Umbilical cord (tissue), 2 donors: ENCODE results near the gene DCDC2C. TPM values are rescaled to one million over a fixed set of nuclear protein-coding genes. Genes with fewer than 3 reads are reported as not detected.
A peak's percentile ranks its signal among the peaks of the same experiment; 100 is the strongest.
"Not testable (repeated sequence)": the region's sequence is repeated elsewhere in the genome, so short reads cannot be mapped to it uniquely, and the experiment has no call there.

ENCODE experiments used
- DNase-seq: peaks from one replicate; pipeline ENCODE4 v3.0.0-alpha.2; 2015; ENCODE audit warnings: low spot score
- total RNA-seq: library from RNA; depleted of rRNA; stranded (reverse); fragments of >200 nt; gene quantifications from one replicate; pipeline ENCODE4 v1.2.3, GENCODE V29; 2014; ENCODE audit warnings: low replicate concordance; ENCODE audit not compliant: insufficient read depth

DCDC2C gene
- total RNA-seq, 1 donor from 2014 or later, result 1.7 TPM

DNA sequence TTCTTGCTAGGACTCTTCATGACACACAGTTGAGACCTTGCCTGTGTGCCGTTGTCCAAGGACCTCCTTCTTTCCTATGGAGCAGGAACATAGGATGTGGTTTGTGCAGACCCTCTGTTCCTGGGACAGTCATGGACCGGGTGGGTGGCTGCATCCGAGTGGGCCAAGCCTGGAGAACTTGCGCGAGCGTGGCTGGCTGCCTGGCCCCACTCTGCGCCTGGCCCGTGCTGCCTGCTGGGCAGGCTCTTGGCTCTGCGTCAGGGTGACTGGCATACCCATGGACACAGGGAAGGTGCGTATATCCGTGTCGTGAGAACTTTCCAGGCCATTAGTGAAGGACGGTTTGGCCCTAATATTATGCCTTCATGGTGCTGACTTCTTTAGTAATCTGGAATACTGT is 68.2 kb downstream of the DCDC2C start:
- DNase-seq, result no peak

- DNase-seq, result no peak
Observed at GRCh38 chr2:3774336-3774735, 71.0 kb downstream of the DCDC2C start.

DNA sequence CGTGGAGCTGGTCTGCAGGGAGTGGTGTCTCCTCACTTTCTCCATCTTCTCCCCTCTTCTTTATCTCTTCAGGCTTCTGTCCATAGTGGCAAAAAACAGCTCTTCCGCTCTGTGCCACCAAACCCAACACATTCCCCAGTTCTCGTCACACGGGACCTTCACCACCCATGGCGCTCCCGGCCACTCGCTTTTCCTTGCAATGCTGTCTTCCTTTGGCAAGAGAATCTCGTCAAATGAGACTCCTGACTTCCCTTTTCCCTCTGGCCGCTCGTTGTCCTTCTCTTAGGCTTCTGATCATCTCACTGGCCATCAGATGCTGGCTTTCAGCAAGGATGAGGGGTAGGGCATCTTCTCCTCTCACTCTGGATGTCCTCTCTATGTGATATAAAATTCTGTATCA is 72.9 kb downstream of the DCDC2C start:
- DNase-seq, result no peak

DNA sequence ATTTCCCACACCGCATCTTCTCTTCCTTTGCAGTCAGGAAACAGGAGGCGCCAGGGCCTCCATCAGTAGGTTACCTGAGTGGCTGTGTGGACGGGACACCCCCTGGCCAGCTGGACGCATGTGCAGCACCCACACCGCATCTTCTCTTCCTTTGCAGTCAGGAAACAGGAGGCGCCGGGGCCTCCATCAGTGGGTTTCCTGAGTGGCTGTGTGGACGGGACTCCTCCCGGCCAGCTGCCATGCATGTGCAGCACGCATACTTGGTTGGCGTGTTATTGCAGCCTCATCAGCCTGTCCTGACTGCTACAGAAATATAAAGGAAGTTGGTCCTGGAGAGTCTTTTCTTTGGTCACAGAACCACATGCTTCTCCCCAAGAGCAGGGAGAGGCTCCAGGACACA is 74.6 kb downstream of the DCDC2C start:
- no peak for DNase-seq

DNA sequence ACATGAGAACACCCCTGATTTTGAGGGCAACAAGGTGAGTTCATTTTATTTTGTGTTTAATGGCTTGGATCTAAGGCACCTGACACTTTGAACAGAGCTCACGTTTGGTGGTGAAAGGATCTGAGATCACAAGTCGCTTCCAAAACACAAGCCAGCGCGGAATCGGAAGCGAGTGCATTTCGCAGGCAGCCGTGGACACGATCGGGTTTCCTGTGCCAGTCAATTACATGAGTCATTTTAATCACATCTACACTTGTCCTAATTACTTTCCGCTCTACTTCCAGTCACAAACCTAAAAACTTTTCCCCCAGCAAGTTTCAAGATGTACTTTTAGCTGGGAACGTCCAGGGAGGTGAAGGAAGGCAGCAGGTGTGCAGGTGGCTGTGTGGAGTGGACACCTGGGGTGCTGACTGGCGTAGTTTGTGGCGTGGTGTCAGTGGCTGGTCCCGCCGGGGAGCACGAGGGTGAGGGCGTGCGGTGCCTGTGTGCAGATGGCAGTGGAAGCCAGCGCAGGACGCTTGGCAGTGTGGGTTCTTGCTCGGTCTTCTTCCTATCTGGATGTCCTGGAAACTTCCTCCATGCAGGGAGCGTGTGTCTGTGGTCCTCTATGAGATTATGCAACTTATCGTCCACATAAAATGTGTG is 75.6 kb downstream of the DCDC2C start:
- DNase-seq, result no peak

- DNase-seq, result no peak
Observed at GRCh38 chr2:3779496-3780049, 76.2 kb downstream of the DCDC2C start.

GRCh38 chr2:3780477-3781402 is 77.4 kb downstream of the DCDC2C start:
- peak; percentile 49 for DNase-seq

DNA sequence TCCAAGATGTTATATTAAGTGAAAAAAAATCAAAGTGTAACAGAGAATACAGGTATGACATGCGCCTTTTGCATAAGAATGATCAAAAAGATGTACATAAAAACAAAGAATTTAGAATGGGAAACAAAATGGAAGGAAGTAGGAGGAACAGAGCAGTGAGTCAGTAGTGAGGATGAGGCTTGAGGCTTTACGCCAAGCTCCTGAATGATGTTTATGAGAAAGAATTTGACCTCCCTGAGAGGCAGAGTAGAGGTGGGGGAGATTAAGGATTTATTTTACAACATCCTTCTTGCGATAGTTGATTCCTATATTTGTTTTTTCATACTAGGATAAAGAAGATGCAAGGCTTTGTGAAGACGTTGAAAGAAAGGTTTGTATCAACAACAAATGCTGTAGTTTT is 81.4 kb downstream of the DCDC2C start:
- no peak for DNase-seq

- no peak for DNase-seq
Observed at GRCh38 chr2:3785220-3785889, 82.0 kb downstream of the DCDC2C start.

DNA sequence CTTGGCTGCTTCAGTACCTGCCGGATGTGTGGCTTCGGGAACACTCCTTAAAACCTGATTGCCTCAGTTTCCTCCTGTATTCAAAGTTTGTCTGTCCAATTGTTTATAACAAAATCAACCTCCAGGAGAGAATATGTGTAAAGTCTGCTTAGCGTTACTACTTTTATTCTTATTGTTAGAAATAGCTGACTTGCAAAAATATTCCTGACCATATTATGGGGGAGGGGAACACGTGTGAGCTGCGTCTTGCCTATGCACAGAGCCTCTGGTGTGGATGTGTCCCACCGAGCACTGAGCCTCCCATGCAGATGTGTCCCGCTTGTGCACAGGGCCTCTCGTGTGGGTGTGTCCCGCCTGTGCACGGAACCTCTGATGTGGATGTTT is 82.5 kb downstream of the DCDC2C start:
- no peak for DNase-seq

GRCh38 chr2:3787768-3788167 is 84.4 kb downstream of the DCDC2C start:
- DNase-seq, result no peak

GRCh38 chr2:3789256-3789655 is 85.9 kb downstream of the DCDC2C start:
- DNase-seq, result no peak

- no peak for DNase-seq
Observed at GRCh38 chr2:3793249-3793648, 89.9 kb downstream of the DCDC2C start.

DNA sequence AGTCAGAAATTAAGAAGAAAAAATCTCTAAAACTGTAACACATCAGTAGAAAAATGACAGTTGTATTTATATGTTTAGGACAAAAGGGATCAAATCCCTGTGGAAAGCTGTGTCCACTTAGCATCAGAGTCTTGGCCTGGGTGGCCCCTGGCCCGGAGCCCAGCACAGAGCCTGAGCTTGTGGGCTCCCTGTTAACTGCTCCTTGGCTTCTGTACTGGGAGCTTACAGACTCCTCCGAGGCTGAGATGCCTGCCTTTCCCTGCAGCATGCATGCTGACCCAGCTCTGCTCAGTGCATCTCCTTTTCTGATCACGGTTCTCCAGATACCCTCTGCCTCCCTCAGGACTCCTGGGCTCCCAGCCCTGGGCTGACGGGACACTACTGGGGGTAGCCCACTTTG is 98.1 kb downstream of the DCDC2C start:
- no peak for DNase-seq

DNA sequence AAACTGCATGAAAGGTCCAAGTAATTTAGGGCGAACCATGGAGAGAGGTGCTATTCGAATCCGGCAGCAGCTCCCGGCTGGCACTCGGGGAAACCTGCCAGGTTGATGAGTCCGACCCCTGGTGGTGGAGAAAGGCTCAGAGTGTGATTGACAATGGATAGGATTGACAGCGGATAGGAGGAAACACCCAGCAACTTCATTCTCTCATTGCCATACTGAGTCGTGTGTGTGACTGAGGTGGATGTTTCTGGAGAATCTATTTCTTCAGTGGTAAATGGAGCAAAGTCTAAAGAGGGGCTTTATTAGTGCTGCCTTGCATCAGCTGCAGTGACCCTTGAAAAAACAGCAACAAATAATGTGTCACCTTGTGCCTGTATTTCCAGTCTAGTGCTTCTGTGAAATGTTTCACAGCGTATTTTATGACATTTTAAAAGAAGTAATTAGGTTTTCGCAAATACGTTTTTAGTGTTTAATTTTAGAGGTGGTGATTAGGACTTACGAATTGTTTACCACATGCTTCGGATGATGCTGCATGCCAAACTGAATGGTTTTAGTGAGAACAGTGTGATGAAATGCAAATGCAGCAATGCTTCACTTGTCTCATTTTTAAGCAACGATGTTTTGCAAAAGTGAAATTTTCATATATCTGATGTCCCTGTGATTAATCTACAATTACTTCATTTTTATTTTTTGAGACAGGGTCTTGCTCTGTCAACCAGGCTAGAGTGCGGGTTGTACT is 102.0 kb downstream of the DCDC2C start:
- no peak for DNase-seq

DNA sequence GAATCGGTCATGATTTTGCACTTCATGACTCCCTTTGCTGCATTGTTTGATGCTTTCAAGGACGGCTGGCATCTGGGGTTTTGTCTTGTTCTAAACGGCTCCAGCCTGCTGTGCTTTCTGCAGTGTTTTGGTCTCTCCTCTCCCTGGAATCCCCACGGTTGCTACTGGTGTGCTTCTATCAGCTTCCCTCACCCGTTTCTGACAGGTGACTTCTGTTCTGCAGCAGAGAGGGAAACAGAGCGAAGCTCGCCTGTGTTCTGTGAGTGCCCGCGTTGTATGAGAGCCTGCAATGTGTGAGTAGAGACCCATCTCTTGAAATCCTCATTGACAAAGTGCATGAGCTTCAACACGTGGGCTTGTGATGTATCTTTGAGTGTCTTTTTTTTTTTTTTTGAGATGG is 102.8 kb downstream of the DCDC2C start:
- no peak for DNase-seq

- no peak for DNase-seq
Observed at GRCh38 chr2:3806730-3807129, 103.4 kb downstream of the DCDC2C start.

GRCh38 chr2:3807853-3808252 is 104.5 kb downstream of the DCDC2C start:
- no peak for DNase-seq

DNA sequence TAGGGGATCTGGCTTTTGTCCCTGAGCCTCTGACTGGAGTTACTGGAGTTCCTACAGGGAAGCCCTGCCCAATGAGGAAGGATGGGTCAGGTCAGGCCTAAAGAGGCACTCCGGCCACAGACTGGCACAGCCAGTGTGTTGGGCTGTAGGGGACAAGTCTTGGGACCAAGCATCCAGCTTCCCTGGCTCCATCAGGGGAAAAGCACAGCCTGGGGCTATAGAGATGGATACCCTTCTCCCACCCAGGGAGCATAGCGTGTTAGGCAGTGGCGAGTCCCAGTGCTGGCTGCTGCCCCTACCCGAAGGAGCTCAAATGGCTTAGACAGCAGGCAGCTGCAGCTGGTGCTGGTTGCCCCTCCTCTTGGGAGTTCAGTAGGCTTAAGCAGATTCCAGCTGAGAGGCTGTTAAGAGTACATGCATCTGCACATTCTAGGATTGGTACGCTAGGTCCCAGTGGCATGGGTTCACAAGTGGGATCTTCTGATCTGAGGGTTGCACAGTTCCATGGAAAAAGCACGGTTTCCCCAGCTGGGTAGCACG is 111.4 kb downstream of the DCDC2C start:
- no peak for DNase-seq

- DNase-seq, result not testable (repeated sequence)
Observed at GRCh38 chr2:3817144-3817543, 113.8 kb downstream of the DCDC2C start.

DNA sequence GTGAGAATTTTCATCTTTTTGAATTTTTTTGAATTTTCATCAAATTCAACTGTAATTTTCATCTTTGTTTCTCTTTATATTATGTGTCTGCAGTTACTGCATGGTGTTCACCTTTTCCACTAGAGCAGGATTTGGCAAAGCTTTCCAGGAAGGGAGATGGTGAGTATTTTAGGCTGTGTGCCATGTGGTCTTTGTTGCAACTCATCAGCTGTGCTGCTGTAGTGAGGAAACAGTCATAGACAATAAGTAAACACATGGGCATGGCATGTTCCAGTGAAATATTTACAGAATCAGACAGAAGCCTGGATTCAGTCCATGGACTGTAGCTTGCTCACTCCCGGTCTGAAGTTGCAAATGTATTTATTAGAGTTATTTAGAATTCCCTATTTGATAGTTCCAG is 120.4 kb downstream of the DCDC2C start:
- no peak for DNase-seq
